Ammon's horn (tissue), 1 donor: ENCODE measurements around the gene TXNRD1.
A peak's percentile ranks its signal among the peaks of the same experiment; 100 is the strongest.
"Not testable (repeated sequence)": the region's sequence is repeated elsewhere in the genome, so short reads cannot be mapped to it uniquely, and the experiment has no call there.

Experiments used
- DNase-seq: peaks from one replicate; pipeline ENCODE4 v3.0.0-alpha.2; 2016; ENCODE audit warnings: low spot score

TXNRD1 gene

DNA sequence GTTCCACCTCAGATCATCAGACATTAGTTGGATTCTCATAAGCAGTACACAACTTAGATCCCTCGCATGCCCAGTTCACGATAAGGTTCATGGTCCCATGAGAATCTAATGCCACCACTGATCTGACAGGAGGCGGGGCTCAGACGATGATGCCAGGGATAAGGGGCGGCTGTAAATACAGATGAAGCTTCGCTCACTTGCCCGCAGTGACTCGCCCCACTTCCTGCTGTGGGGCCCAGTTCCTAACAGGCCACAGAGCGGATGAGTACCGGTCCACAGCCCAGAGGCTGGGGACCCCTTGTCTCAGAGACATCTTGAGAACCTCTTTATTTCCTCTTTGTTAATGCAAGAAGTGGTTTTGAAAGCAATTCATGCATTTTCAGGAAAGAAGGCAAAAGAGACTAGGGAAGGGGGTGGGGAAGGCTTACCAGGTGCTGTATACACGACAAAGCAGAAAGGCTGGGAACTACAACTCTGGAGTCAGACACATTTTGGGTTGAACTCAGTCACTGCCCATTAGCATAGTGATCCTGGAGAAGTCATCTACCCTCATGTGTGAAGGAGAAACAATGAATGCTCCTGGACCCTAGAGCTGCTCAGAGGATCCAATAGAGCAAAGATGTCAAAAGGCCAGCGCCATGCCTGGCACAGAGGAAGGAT is 156.6 kb downstream of the TXNRD1 start:
- DNase-seq = no peak

DNA sequence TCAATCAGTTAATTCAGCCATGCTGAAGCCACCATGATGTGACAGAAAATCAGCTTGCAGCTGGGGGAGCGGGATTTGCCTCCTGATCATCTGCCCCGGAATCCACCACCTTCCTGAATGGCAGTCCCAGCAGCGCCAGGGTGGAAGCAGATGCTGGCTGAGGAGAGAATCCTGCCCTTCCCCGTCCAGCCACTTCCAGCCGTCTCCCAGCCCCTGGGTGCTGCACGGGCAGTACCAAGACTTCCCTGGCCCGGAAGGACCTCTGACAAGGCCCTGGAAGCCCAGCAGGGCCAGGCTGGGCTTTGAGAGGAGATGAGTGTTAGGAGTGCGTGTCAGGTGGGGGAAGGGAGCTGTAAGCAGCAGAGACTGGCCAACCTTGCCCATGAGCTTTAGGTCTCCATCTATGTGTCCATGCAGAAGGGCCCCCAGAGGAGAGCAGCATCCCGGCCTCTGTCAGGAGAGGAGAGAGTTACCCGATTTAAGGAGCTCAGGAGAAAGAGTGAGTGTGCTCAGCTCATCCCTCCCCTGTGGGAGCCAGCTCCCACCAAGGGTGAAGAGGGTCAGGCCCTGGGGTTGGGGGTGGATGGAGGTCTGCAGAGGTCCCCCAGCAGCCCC is 157.2 kb downstream of the TXNRD1 start:
- no peak for DNase-seq

DNA sequence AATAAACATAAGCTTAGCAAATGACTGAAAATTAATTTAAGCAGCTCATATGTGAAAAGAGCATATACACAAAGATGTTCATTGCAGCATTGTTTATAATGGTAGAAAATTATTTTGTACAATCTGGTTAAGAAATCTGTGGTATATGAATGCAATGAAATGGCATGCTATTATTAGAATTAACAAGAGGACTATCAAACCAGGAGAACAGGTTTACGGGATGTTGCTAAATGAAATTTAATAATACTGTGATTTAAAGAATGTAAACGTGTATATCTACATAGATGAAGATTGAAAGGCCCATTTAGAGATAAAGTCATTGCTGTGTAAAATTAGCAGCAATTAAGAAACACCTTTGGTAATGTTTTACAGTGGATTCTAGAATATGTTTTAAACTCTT is 158.5 kb downstream of the TXNRD1 start:
- no peak for DNase-seq

DNA sequence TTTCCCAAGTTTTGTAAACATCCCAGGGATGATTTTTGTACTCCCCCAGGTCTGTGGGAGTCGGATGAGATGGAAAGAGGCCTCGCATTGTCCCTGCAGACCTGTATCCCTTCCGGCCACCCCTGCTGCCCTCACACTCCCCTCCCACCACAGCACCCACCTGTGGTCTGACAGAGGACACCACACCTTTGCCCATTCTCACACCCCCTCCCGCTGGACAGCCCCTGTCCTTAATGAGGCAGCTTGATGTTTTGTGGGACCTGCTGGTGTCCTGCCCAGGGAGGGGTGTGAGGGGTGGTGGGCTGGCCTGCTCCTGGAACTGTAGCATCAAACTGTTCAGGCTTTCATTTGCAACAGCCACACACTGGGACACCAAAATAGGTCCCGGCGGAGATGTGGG is 159.2 kb downstream of the TXNRD1 start:
- no peak for DNase-seq

DNA sequence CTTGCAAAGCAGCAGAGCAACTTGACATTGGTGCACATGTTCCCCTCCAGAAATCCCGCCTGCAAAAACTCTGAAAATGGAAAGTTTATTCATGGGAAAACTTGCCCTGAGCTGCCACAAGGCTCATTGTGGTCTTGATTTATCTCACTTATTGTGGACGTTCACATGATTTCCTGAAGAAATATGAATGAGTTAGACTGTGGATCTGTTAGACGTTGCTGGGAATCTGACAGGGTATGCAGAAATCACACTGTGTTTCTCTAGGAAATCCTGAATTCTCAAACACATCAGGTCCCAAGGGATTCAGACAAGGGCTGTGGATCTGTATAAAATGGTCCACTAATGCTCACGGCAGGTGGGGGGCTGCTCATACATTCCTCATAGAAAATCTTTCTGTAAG is 160.2 kb downstream of the TXNRD1 start:
- no peak for DNase-seq

DNA sequence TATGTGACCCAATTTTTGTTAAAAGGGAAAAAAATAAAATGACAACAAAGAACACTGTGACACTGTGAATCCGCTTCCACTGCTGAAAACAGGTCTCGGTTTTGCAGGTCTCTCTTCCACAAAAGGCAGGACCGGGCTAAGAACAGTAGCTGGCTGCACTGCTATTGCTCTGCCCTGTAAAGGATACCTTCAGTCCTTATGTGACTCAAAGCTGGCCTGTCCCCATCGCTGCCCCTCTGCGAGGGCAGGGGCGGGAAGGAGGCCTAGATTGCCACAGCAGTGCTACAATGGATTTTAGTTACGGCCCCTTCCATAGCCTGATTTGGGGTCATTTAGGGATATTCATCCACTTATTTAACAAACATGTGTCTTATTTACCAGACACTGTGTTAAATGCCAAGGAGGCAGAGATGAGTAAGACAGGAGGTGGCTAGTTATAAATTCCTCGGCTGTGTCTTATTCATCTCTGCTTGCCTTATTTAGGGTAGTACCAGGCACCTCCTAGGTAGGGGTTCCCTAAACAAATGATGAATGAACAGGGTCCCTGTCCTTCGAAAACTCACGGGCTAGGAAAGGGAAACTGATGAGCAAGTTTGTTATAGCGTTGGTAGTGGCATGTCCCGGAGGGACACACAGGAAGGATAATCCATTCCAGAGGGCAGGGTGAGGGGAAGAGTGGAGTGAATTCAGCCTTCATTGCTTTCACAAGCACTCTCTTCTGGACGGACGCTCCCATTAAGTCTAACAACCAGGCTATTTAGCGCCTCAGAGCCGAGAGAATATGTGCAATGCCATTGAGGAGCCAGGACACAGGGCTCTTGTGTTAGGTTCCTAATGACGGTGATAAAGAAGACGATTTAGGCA is 161.3 kb downstream of the TXNRD1 start:
- DNase-seq = peak; percentile 36

DNA sequence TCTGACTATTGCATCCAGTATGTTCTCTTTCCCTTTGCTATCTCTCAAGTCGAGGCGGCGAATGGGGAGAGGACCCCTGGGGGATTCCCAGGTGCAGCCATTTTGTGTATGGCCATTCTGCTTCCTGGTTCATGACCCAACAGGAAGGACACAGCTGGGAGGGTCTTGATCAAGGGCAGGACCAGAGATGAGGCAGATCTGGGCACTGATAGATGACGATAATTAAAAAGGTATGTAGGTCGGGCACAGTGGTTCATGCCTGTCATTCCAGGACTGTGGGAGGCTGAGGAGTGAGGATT is 161.9 kb downstream of the TXNRD1 start:
- no peak for DNase-seq

DNA sequence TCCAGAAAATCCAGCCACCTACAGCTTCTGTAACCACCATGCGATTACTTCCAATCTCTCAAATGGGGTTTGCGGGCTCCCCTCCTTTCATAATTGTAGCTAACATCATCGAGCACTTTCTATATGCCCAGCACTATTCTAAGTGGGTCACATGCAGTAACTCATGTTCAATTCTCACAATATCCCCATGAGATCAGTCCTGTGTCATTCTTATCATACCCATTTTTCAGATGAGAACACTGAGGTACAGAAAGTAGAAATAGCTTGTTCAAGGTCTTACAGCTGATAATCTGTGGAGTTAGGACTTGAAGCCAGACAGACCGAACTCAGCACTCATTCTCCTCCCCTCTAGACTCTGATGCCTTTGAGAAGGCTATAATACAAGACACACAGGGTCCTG is 162.8 kb downstream of the TXNRD1 start:
- DNase-seq = no peak

DNA sequence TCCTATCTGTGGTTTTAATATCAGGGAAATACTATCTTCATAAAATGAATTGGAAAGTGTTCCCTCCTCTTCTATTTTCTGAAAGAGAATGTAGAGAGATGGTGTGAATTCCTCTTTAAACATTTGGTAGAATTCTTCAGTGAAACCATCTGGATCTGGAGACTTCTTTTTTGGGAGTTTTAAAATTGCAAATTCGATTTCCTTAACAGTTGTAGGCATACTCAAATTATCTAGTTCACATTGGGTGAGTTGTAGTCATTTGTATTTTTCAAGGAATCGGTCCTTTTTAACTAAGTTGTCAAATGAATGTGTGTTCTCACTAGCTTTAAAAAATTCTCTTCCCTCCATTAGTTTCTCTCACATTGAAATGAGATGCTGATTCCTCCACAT is 165.8 kb downstream of the TXNRD1 start:
- no peak for DNase-seq

DNA sequence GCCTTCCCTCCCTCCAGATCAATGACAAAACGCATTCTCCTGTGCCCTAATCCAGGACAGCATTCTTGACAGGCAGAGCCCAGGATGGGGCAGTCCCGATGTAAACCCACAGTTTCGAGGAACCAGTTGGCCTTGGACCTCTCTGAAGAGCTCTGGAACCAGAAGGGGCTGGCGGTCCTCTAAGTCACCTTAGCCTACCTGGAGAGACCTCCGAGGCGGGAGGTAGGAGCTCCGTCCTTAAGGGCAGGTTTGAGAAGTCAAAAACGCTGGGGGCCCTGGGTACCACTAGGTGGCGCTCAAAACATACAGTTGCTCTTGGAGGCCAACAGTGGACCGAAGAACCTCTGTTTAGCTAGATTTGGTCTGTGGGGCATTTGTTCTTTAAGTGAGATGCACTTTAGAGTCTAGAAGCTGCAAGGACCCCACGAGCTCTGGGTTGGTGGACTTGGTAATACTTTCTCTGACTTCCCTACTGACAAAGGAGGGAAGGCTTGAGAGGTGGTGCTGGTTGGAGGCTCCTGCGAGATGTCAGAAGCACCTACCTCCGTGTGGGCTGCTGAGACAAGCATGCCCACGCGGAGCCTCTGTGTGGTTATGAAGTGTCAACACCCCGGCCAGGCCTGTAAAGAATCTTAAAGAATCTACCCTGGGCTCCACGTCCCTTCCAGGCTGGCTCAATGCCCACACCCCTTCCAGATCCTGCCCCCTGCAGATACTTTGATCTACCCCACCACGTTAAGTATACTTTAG is 166.3 kb downstream of the TXNRD1 start:
- peak; percentile 84 for DNase-seq

DNA sequence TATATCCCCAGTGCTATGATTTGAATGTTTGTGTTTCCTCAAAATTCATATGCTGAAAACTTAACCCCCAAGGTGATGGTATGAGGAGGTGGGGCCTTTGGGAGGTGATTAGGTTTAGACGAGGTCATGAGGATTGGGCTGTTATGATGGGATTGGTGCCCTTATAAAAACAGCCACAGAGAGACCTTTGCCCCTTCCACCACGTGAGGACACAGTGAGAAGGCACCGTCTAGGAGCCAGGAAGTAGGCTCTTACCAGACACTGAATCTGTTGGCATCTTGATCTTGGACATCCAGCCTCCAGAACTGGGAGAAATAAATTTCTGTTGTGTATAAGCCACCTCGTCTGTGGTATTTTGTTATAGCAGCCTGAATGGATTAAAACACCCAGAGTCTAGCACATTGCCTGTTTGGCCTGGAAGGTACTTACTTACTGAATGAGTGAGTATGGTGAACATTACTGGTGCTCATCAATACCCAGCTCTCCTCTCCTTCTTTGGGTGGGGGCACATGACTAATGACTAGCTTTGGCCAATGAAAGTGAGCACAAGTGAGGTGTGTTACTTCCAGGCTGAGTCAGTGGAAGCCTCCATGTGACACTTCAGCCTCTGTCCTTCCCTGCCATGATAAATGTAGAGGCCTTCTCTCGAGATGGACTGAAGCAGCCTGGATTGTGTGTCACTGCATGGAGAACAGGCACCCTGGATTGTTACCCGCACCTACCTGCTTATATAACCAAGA is 168.7 kb downstream of the TXNRD1 start:
- DNase-seq = no peak

DNA sequence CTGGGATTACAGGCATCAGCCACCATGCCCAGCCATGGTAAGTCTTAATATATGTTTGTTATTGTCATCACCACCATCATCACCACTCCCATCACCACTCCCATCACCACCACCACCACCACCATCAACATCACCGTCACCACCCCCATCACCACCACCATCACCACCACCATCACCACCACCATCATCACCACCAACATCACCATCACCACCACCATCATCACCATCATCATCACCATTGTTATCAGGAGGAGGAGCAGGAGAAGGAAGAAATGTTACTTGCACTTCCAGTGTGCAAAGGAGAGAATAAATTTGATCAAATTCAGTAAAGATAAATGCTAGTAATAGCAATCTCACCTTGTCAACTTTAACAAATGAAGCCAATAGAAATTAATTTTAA is 169.9 kb downstream of the TXNRD1 start:
- DNase-seq = no peak

DNA sequence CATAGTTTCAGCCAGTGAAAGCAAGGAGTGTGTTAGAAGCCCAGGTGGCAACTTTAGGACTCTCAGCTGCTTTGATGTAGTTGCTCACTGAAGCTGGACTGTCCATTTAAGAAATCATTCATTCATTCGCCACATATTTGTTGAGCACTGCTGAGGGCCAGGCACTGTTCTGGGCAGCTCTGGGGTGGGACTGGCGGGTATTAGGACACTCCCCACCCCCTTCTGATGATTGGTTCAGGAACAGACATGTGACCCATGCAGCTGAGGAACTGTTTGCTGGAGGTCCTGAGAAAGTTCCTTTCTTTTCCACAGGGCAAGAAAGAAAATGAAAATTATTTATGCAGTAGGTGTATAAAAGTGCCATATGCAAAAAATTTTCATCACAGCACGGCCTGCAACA is 170.9 kb downstream of the TXNRD1 start:
- DNase-seq = no peak

DNA sequence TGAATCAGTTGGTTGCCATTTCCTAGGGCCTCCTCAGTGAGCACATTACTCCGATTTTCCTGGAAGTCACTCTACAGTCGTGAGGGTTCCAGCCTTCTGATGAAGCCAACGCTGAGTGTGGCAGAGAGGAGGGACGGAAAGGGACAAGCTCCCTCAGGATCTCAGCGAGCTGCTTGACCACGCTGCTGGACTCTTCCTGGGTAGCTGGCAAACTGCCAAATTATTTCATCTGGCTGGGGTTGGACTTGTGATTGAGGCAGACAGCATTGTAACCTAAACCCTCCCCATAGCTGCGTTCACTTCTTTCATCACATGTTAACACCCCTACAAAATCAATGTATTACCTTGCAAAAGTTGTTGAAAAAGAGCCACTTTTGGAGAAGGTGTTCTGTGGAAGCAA is 171.6 kb downstream of the TXNRD1 start:
- no peak for DNase-seq

DNA sequence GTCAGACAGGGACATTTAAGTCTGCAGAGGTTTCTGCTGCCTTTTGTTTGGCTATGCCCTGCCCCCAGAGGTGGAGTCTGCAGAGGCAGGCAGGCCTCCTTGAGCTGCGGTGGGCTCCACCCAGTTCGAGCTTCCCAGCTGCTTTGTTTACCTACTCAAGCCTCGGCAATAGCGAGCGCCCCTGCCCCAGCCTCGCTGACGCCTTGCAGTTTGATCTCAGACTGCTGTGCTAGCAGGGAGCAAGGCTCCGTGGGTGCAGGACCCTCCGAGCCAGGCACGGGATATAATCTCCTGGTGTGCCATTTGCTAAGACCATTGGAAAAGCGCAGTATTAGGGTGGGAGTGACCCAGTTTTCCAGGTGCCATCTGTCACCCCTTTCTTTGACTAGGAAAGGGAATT is 178.5 kb downstream of the TXNRD1 start:
- not testable (repeated sequence) for DNase-seq
